HG03175 (cell line): ENCODE results near the gene PTTG1IP2.

ENCODE experiments used
- ATAC-seq: cut with Tn5 transposase; IDR thresholded peaks from one replicate; pipeline ENCODE4 v1.9.1; 2021; ENCODE audit warnings: mild to moderate bottlenecking, moderate library complexity; ENCODE audit not compliant: unreplicated experiment

The PTTG1IP2 gene

GRCh38 chr7:90552521-90552920 is 83.1 kb downstream of the PTTG1IP2 start:
- ATAC-seq = no peak

GRCh38 chr7:90560730-90561129 is 91.3 kb downstream of the PTTG1IP2 start:
- ATAC-seq = no peak
